ENCODE results near the gene MAP4K4. TPM values are rescaled to one million over a fixed set of nuclear protein-coding genes. Genes with fewer than 3 reads are reported as not detected.

Gene MAP4K4
- total RNA-seq, 4 donors from 2014 or later = 33.8 to 47.3 (median 35.7) TPM

GRCh38 chr2:101820519-101820918 lies 123.0 kb downstream of the MAP4K4 start:
- Histone ChIP-seq H3K27ac (no peak overlapping the region), H3K4me3 (replicated peaks in 1 of 3) (no peak overlapping the region), H3K9me3 (no peaks in the 10 kb centered on the region), H3K4me1 (peaks cover 22 to 24% of the 10 kb centered on the region in 2 donors), H3K36me3 (no peaks in the 10 kb centered on the region), H3K27me3 (no peaks in the 10 kb centered on the region)
- 81 to 91% methylated on average over 4 of the region's 4 CpGs for WGBS, 2 donors
- intact Hi-C loops (cut with DNase I) = no loop called here
- TF ChIP-seq POLR2A (IDR thresholded peaks at IDR 0.05) = no peak
- TF ChIP-seq CTCF (IDR thresholded peaks at IDR 0.05) = no peak
- no peak for DNase-seq

GRCh38 chr2:101821059-101821805 lies 123.7 kb downstream of the MAP4K4 start:
- H3K9me3 ChIP-seq = no peaks in the 10 kb centered on the region
- TF ChIP-seq CTCF (IDR thresholded peaks at IDR 0.05) (no peak), POLR2A (IDR thresholded peaks at IDR 0.05) (no peak)
- H3K36me3 ChIP-seq = no peaks in the 10 kb centered on the region
- H3K4me3 ChIP-seq (replicated peaks in 1 of 3) = no peak overlapping the region
- H3K4me1 ChIP-seq = peaks cover 22 to 24% of the 10 kb centered on the region in 2 donors
- no peaks in the 10 kb centered on the region for H3K27me3 ChIP-seq
- H3K27ac ChIP-seq = no peak overlapping the region
- no peak for DNase-seq
- WGBS, 2 donors = 93 to 98% methylated on average over 3 of the region's 3 CpGs
- intact Hi-C loops (cut with DNase I) = no loop called here

- Histone ChIP-seq H3K4me1 (peaks cover 22 to 24% of the 10 kb centered on the region in 2 donors), H3K9me3 (no peaks in the 10 kb centered on the region), H3K36me3 (no peaks in the 10 kb centered on the region), H3K27me3 (no peaks in the 10 kb centered on the region), H3K27ac (no peak overlapping the region), H3K4me3 (replicated peaks in 1 of 3) (no peak overlapping the region)
- intact Hi-C loops (cut with DNase I) = no loop called here
- WGBS, 2 donors = 92% methylated on average over 6 of the region's 6 CpGs
- DNase-seq = no peak
- TF ChIP-seq POLR2A (IDR thresholded peaks at IDR 0.05) = no peak
- TF ChIP-seq CTCF (IDR thresholded peaks at IDR 0.05) = no peak
Observed at GRCh38 chr2:101821828-101822458, 124.4 kb downstream of the MAP4K4 start.

GRCh38 chr2:101823347-101823791 lies 125.9 kb downstream of the MAP4K4 start:
- intact Hi-C loops (cut with DNase I) = no loop called here
- no peaks in the 10 kb centered on the region for H3K9me3 ChIP-seq
- DNase-seq = peak; percentile 65 to 76
- H3K4me3 ChIP-seq (replicated peaks in 1 of 3) = no peak overlapping the region
- no peak overlapping the region for H3K27ac ChIP-seq
- peaks cover 22 to 23% of the 10 kb centered on the region in 2 donors for H3K4me1 ChIP-seq
- no peaks in the 10 kb centered on the region for H3K36me3 ChIP-seq
- no peaks in the 10 kb centered on the region for H3K27me3 ChIP-seq
- 39 to 40% methylated on average over 14 of the region's 14 CpGs for WGBS, 2 donors
- TF ChIP-seq CTCF (IDR thresholded peaks at IDR 0.05) (peak; percentile 16 to 70 (median 59)), POLR2A (IDR thresholded peaks at IDR 0.05) (no peak)

- Histone ChIP-seq H3K9me3 (no peaks in the 10 kb centered on the region), H3K4me1 (peaks cover 17 to 18% of the 10 kb centered on the region in 2 donors), H3K27ac (no peak overlapping the region), H3K36me3 (no peaks in the 10 kb centered on the region), H3K4me3 (replicated peaks in 1 of 3) (no peak overlapping the region), H3K27me3 (no peaks in the 10 kb centered on the region)
- intact Hi-C loops (cut with DNase I) = no loop called here
- 88 to 91% methylated on average over 4 of the region's 4 CpGs for WGBS, 2 donors
- no peak for DNase-seq
- no peak for TF ChIP-seq POLR2A (IDR thresholded peaks at IDR 0.05)
- TF ChIP-seq CTCF (IDR thresholded peaks at IDR 0.05) = no peak
Observed at GRCh38 chr2:101823859-101824258, 126.4 kb downstream of the MAP4K4 start.

All from thyroid gland (tissue), 4 donors.